ENCODE results near the gene LRCH4. TPM values are rescaled to one million over a fixed set of nuclear protein-coding genes. Genes with fewer than 3 reads are reported as not detected.
A peak's percentile ranks its signal among the peaks of the same experiment; 100 is the strongest.

LRCH4 gene
- total and polyA plus RNA-seq, 2 of the 13 experiments (the other 11 are each of a cell fraction or from before 2014, with no cell fraction given) = 7.0 to 9.3 TPM

DNA sequence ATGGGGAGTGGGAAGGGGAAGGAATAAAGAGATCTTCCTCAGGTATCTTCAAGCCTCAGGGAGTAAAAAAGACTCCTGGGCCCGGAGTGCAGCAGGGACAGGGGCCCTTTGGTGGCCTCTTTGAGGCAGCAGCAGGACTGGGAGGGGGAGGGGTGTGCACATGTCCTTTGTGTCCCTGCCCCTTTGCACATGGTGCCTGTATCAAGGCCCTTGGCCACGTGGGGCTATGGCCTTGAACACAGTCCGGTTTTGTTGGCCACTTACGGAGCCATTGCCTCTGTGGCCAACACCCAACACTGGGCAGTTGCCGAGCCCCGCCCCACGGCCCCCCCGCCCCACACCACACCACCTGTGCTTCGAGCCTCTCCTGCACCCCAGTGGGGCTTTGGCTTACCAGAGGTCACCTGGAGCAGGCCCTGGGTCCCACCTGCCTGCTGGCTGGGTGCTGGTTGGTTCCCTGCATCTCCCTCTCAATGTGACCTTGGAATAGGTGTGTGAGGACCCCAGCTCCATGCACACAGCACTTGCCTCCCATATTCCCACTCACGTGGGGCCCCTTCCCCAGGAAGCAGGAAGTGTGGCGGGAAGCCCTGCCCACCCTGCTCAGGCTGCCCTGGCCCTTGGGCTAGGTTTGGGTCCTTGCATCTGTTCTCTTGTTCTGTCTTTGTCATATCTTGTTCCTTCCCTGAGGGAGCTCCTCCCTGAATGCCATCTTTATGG lies 17.6 kb downstream of the LRCH4 start (continued):
- TF ChIP-seq, protein P1, sequence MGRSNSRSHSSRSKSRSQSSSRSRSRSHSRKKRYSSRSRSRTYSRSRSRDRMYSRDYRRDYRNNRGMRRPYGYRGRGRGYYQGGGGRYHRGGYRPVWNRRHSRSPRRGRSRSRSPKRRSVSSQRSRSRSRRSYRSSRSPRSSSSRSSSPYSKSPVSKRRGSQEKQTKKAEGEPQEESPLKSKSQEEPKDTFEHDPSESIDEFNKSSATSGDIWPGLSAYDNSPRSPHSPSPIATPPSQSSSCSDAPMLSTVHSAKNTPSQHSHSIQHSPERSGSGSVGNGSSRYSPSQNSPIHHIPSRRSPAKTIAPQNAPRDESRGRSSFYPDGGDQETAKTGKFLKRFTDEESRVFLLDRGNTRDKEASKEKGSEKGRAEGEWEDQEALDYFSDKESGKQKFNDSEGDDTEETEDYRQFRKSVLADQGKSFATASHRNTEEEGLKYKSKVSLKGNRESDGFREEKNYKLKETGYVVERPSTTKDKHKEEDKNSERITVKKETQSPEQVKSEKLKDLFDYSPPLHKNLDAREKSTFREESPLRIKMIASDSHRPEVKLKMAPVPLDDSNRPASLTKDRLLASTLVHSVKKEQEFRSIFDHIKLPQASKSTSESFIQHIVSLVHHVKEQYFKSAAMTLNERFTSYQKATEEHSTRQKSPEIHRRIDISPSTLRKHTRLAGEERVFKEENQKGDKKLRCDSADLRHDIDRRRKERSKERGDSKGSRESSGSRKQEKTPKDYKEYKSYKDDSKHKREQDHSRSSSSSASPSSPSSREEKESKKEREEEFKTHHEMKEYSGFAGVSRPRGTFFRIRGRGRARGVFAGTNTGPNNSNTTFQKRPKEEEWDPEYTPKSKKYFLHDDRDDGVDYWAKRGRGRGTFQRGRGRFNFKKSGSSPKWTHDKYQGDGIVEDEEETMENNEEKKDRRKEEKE (IDR thresholded peaks at IDR 0.05) = no peak
- TF ChIP-seq, protein P2, sequence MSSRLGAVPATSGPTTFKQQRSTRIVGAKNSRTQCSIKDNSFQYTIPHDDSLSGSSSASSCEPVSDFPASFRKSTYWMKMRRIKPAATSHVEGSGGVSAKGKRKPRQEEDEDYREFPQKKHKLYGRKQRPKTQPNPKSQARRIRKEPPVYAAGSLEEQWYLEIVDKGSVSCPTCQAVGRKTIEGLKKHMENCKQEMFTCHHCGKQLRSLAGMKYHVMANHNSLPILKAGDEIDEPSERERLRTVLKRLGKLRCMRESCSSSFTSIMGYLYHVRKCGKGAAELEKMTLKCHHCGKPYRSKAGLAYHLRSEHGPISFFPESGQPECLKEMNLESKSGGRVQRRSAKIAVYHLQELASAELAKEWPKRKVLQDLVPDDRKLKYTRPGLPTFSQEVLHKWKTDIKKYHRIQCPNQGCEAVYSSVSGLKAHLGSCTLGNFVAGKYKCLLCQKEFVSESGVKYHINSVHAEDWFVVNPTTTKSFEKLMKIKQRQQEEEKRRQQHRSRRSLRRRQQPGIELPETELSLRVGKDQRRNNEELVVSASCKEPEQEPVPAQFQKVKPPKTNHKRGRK (CRISPR knock-in tag; IDR thresholded peaks at IDR 0.05) = no peak; the same call in 1 of the 2 replicates
- TF ChIP-seq ZKSCAN8 (CRISPR knock-in tag; IDR thresholded peaks at IDR 0.05; ENCODE audit: borderline replicate concordance) = 0 out of 2 replicates have a peak, but pooled peaks have one; percentile 39
- TF ChIP-seq, protein P3, sequence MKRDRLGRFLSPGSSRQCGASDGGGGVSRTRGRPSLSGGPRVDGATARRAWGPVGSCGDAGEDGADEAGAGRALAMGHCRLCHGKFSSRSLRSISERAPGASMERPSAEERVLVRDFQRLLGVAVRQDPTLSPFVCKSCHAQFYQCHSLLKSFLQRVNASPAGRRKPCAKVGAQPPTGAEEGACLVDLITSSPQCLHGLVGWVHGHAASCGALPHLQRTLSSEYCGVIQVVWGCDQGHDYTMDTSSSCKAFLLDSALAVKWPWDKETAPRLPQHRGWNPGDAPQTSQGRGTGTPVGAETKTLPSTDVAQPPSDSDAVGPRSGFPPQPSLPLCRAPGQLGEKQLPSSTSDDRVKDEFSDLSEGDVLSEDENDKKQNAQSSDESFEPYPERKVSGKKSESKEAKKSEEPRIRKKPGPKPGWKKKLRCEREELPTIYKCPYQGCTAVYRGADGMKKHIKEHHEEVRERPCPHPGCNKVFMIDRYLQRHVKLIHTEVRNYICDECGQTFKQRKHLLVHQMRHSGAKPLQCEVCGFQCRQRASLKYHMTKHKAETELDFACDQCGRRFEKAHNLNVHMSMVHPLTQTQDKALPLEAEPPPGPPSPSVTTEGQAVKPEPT (CRISPR knock-in tag; IDR thresholded peaks at IDR 0.05; ENCODE audit: low read depth) = peak; percentile 52
- peak; percentile 23; the same call in 1 of the 2 replicates for TF ChIP-seq ZNF746 (CRISPR knock-in tag; IDR thresholded peaks at IDR 0.05)
- TF ChIP-seq ZNF432 (CRISPR knock-in tag; IDR thresholded peaks at IDR 0.05; ENCODE audit: borderline replicate concordance) = no peak
- TF ChIP-seq ZNF550 (CRISPR knock-in tag; IDR thresholded peaks at IDR 0.05; ENCODE audit: borderline replicate concordance) = no peak
- TF ChIP-seq ZFYVE20 (CRISPR knock-in tag; IDR thresholded peaks at IDR 0.05; ENCODE audit: borderline replicate concordance, low read depth) = peak; percentile 55; the same call in 1 of the 2 replicates
- TF ChIP-seq ZNF383 (CRISPR knock-in tag; IDR thresholded peaks at IDR 0.05; ENCODE audit: borderline replicate concordance) = no peak; the same call in 1 of the 2 replicates
- TF ChIP-seq ZNF549 (CRISPR knock-in tag; IDR thresholded peaks at IDR 0.05) = no peak
- TF ChIP-seq PAX8 (CRISPR knock-in tag; IDR thresholded peaks at IDR 0.05; ENCODE audit: borderline replicate concordance) = no peak; the same call in 1 of the 2 replicates
- TF ChIP-seq, protein P4, sequence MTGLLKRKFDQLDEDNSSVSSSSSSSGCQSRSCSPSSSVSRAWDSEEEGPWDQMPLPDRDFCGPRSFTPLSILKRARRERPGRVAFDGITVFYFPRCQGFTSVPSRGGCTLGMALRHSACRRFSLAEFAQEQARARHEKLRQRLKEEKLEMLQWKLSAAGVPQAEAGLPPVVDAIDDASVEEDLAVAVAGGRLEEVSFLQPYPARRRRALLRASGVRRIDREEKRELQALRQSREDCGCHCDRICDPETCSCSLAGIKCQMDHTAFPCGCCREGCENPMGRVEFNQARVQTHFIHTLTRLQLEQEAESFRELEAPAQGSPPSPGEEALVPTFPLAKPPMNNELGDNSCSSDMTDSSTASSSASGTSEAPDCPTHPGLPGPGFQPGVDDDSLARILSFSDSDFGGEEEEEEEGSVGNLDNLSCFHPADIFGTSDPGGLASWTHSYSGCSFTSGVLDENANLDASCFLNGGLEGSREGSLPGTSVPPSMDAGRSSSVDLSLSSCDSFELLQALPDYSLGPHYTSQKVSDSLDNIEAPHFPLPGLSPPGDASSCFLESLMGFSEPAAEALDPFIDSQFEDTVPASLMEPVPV (CRISPR knock-in tag; IDR thresholded peaks at IDR 0.05) = peak; percentile 93
- TF ChIP-seq, protein P5, sequence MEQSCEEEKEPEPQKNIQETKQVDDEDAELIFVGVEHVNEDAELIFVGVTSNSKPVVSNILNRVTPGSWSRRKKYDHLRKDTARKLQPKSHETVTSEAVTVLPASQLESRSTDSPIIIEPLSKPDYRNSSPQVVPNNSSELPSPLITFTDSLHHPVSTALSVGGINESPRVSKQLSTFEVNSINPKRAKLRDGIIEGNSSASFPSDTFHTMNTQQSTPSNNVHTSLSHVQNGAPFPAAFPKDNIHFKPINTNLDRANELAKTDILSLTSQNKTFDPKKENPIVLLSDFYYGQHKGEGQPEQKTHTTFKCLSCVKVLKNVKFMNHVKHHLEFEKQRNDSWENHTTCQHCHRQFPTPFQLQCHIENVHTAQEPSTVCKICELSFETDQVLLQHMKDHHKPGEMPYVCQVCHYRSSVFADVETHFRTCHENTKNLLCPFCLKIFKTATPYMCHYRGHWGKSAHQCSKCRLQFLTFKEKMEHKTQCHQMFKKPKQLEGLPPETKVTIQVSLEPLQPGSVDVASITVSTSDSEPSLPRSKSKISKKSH (CRISPR knock-in tag; IDR thresholded peaks at IDR 0.05; ENCODE audit: borderline replicate concordance) = peak; percentile 89
- peak; percentile 59 for TF ChIP-seq HNF4G (IDR thresholded peaks at IDR 0.05; ENCODE audit: borderline replicate concordance, low read depth, low read length)
- TF ChIP-seq HNF4G (CRISPR knock-in tag; IDR thresholded peaks at IDR 0.05; ENCODE audit: borderline replicate concordance, low read depth) = peak; percentile 78; the same call in 1 of the 2 replicates
- peak; percentile 74 for TF ChIP-seq POLR2G (IDR thresholded peaks at IDR 0.05; ENCODE audit: low read depth, low read length)

Data from HepG2 (cell line).